Karpas-422 (cell line): ENCODE data around the gene RFX6. TPM values are rescaled to one million over a fixed set of nuclear protein-coding genes. Genes with fewer than 3 reads are reported as not detected.

ENCODE experiments used
- DNase-seq: peaks from one replicate; pipeline ENCODE4 v3.0.0-alpha.2; 2015
- H2AFZ ChIP-seq: fragments of 200-600 bp; sonication (generic); 2 replicates; pipeline ENCODE4 v1.6.1; 2014; ENCODE audit warnings: antibody characterized with exemption, low read length, mixed read lengths
- H3K27ac ChIP-seq: fragments of 200-600 bp; sonication (generic); 2 replicates; pipeline ENCODE4 v1.5.1; 2014; ENCODE audit warnings: mild to moderate bottlenecking, low read length, moderate library complexity
- H3K27me3 ChIP-seq: fragments of 200-600 bp; sonication (generic); 2 replicates; pipeline ENCODE4 v1.6.1; 2014; ENCODE audit warnings: low read length, mixed read lengths
- H3K36me3 ChIP-seq: fragments of 200-600 bp; sonication (generic); 2 replicates; pipeline ENCODE4 v1.6.1; 2014; ENCODE audit warnings: low read length, mixed read lengths; ENCODE audit not compliant: insufficient read depth
- H3K4me1 ChIP-seq: fragments of 200-600 bp; sonication (generic); 2 replicates; pipeline ENCODE4 v1.6.1; 2014; ENCODE audit warnings: mild to moderate bottlenecking, low read length, mixed read lengths
- H3K4me2 ChIP-seq: fragments of 200-600 bp; sonication (generic); 2 replicates; pipeline ENCODE4 v1.6.1; 2014; ENCODE audit warnings: low read length, low read depth, mild to moderate bottlenecking; ENCODE audit not compliant: poor library complexity, severe bottlenecking
- H3K4me3 ChIP-seq: fragments of 200-600 bp; sonication (generic); 2 replicates; pipeline ENCODE4 v1.5.1; 2014; ENCODE audit warnings: mild to moderate bottlenecking, antibody characterized with exemption, low read length, mixed read lengths
- H3K79me2 ChIP-seq: fragments of 200-600 bp; sonication (generic); 2 replicates; pipeline ENCODE4 v1.6.1; 2014; ENCODE audit warnings: mild to moderate bottlenecking, low read length, mixed read lengths
- H3K9ac ChIP-seq: fragments of 200-600 bp; sonication (generic); 2 replicates; pipeline ENCODE4 v1.6.0; 2014; ENCODE audit warnings: low read length
- H3K9me2 ChIP-seq: fragments of 200-600 bp; sonication (generic), shearing (Covaris generic); replicated peaks from 2 replicates; pipeline ENCODE4 v1.6.0; 2014; ENCODE audit warnings: mild to moderate bottlenecking, low read length, moderate library complexity; ENCODE audit not compliant: insufficient read depth
- H3K9me3 ChIP-seq: fragments of 300-700, 200-600 bp; sonication (generic); 2 replicates; pipeline ENCODE4 v1.6.1; 2014; ENCODE audit warnings: low read length, mixed read lengths
- H4K20me1 ChIP-seq: fragments of 200-600 bp; sonication (generic); 2 replicates; pipeline ENCODE4 v1.6.1; 2014; ENCODE audit warnings: mild to moderate bottlenecking, antibody characterized with exemption, low read length, low read depth; ENCODE audit not compliant: insufficient read depth
- total RNA-seq: library from RNA; depleted of rRNA; stranded (reverse); fragments of >200 nt; shearing (Covaris generic); gene quantifications from 2 replicates; pipeline ENCODE4 v1.2.3, GENCODE V29; 2014; ENCODE audit warnings: low replicate concordance

The RFX6 gene
- total RNA-seq, 1 experiment from 2014 or later: not detected

DNA sequence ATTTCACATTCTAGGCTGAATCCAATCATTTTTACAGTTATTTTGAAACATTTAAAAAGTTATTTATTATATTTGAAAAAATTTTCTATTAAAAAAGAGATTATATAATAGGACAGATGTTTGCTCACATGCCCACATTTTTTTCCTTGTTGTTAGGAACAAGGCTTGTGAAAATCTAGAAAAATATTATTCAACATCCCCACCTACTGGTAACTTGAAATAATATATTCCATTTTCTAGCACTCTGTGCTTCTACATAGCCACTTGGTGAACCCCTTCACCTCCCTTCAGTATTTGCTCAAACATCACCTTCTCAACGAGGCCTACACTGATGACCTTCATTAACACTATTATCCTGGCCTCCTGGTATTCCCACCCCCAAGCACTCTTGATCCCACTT, 29.8 kb upstream of the RFX6 start:
- Histone ChIP-seq H3K27ac (no peak overlapping the region), H3K4me1 (no peaks in the 10 kb centered on the region), H3K9me2 (no peaks in the 10 kb centered on the region), H3K4me3 (no peak overlapping the region), H4K20me1 (no peaks in the 10 kb centered on the region), H3K9me3 (no peaks in the 10 kb centered on the region), H2AFZ (no peak overlapping the region), H3K9ac (no peak overlapping the region), H3K4me2 (no peak overlapping the region), H3K27me3 (no peaks in the 10 kb centered on the region), H3K36me3 (no peaks in the 10 kb centered on the region), H3K79me2 (no peaks in the 10 kb centered on the region)
- peak; percentile 76 for DNase-seq

DNA sequence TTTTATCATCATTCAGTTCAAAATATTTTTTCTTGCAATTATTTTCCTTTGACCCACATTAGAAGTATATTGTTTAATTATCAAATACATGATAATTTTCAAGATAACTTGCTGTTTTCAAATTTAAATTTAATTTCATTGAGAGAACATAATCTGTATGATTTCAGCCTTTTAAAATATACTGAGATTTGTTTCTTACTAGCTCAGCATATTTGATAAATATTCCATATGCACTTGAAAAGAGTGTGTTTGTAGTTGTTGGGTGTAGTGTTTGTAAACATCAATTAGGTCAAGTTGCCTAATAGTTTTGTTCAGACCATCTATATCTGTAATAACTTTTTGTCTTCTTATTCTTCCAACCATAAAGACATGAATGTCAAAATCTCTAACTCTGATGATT, 19.0 kb upstream of the RFX6 start:
- H3K9me2 ChIP-seq: no peaks in the 10 kb centered on the region
- no peaks in the 10 kb centered on the region for H3K4me1 ChIP-seq
- no peaks in the 10 kb centered on the region for H3K36me3 ChIP-seq
- no peak overlapping the region for H2AFZ ChIP-seq
- no peaks in the 10 kb centered on the region for H3K9me3 ChIP-seq
- H4K20me1 ChIP-seq: no peaks in the 10 kb centered on the region
- no peak overlapping the region for H3K27ac ChIP-seq
- DNase-seq: no peak
- H3K79me2 ChIP-seq: no peaks in the 10 kb centered on the region
- no peak overlapping the region for H3K4me2 ChIP-seq
- no peak overlapping the region for H3K4me3 ChIP-seq
- no peak overlapping the region for H3K9ac ChIP-seq
- H3K27me3 ChIP-seq: no peaks in the 10 kb centered on the region

GRCh38 chr6:116859264-116859663, 17.8 kb upstream of the RFX6 start:
- Histone ChIP-seq H3K27ac (no peak overlapping the region), H2AFZ (no peak overlapping the region), H4K20me1 (no peaks in the 10 kb centered on the region), H3K9me2 (no peaks in the 10 kb centered on the region), H3K4me2 (no peak overlapping the region), H3K4me3 (no peak overlapping the region), H3K9me3 (no peaks in the 10 kb centered on the region), H3K36me3 (no peaks in the 10 kb centered on the region), H3K4me1 (no peaks in the 10 kb centered on the region), H3K9ac (no peak overlapping the region), H3K79me2 (no peaks in the 10 kb centered on the region), H3K27me3 (no peaks in the 10 kb centered on the region)
- DNase-seq: no peak

GRCh38 chr6:116866281-116866871, 10.7 kb upstream of the RFX6 start:
- Histone ChIP-seq H3K79me2 (no peaks in the 10 kb centered on the region), H3K4me1 (no peaks in the 10 kb centered on the region), H3K27ac (no peak overlapping the region), H3K27me3 (no peaks in the 10 kb centered on the region), H3K36me3 (no peaks in the 10 kb centered on the region), H2AFZ (no peak overlapping the region), H3K9me2 (no peaks in the 10 kb centered on the region), H3K4me2 (no peak overlapping the region), H3K9ac (no peak overlapping the region), H3K9me3 (no peaks in the 10 kb centered on the region), H3K4me3 (no peak overlapping the region), H4K20me1 (no peaks in the 10 kb centered on the region)
- DNase-seq: no peak

GRCh38 chr6:116872771-116873170, 4.3 kb upstream of the RFX6 start:
- peaks cover 5% of the 10 kb centered on the region; the same call in 1 of the 2 replicates for H3K9me3 ChIP-seq
- H3K4me2 ChIP-seq: no peak overlapping the region
- no peaks in the 10 kb centered on the region for H4K20me1 ChIP-seq
- no peak overlapping the region for H3K4me3 ChIP-seq
- H3K79me2 ChIP-seq: no peaks in the 10 kb centered on the region
- no peaks in the 10 kb centered on the region for H3K4me1 ChIP-seq
- no peak overlapping the region for H3K27ac ChIP-seq
- no peak overlapping the region for H2AFZ ChIP-seq
- no peaks in the 10 kb centered on the region for H3K36me3 ChIP-seq
- DNase-seq: no peak
- H3K27me3 ChIP-seq: no peaks in the 10 kb centered on the region
- H3K9me2 ChIP-seq: no peaks in the 10 kb centered on the region
- no peak overlapping the region for H3K9ac ChIP-seq

DNA sequence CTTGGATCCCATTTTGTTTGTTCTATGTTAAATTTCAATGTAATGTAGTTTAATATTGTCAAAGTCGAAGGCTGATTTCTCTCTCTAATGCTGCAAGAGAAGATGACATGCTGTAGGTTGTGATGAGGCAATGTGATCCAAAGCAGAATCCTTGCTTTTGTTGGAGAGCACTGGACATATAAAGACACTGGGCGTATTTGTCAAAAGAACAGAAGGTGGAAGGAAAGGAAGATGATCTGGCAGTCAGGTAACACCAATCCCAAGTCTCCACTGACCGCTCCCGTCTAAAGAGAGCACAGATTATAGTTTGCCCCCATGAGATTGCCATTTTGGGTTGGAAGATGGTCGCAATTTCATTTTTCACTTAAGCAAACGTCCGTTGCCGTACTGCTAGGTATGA, 935 bp upstream of the RFX6 start:
- no peak for DNase-seq
- H3K4me1 ChIP-seq: no peaks in the 10 kb centered on the region
- no peak overlapping the region for H3K9ac ChIP-seq
- no peaks in the 10 kb centered on the region for H3K36me3 ChIP-seq
- H3K9me2 ChIP-seq: no peaks in the 10 kb centered on the region
- no peak overlapping the region for H3K4me2 ChIP-seq
- H3K4me3 ChIP-seq: no peak overlapping the region
- no peaks in the 10 kb centered on the region for H3K79me2 ChIP-seq
- peaks cover 5% of the 10 kb centered on the region; the same call in 1 of the 2 replicates for H3K9me3 ChIP-seq
- H3K27ac ChIP-seq: no peak overlapping the region
- H2AFZ ChIP-seq: no peak overlapping the region
- no peaks in the 10 kb centered on the region for H3K27me3 ChIP-seq
- H4K20me1 ChIP-seq: no peaks in the 10 kb centered on the region

GRCh38 chr6:116877743-116878142, 701 bp downstream of the RFX6 start:
- no peaks in the 10 kb centered on the region for H3K4me1 ChIP-seq
- no peaks in the 10 kb centered on the region for H3K79me2 ChIP-seq
- no peak overlapping the region for H3K4me2 ChIP-seq
- H3K9me3 ChIP-seq: peaks cover 3% of the 10 kb centered on the region; the same call in 1 of the 2 replicates
- no peaks in the 10 kb centered on the region for H3K36me3 ChIP-seq
- H4K20me1 ChIP-seq: no peaks in the 10 kb centered on the region
- no peak overlapping the region for H3K27ac ChIP-seq
- no peaks in the 10 kb centered on the region for H3K9me2 ChIP-seq
- H3K9ac ChIP-seq: no peak overlapping the region
- no peak for DNase-seq
- H3K4me3 ChIP-seq: no peak overlapping the region
- H3K27me3 ChIP-seq: no peaks in the 10 kb centered on the region
- no peak overlapping the region for H2AFZ ChIP-seq

DNA sequence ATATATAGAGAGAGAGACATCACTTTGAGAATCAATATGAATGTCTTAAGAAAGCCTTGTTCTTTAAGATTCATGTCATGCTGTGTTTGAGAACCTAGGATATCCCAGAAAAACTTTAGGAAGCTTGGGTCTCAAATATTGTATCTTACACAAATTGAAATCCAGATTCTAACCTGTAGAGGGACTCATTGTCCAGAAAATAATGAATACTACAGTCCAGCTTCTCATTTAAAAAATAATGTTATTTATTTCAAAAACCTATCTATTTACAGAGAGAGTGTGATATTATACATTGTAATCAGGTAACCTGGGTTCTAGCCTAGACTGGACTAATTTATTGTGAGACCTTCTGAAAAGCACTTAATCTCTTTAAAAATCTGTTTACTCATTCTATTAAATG, 4.2 kb downstream of the RFX6 start:
- Histone ChIP-seq H3K79me2 (no peaks in the 10 kb centered on the region), H3K4me2 (no peak overlapping the region), H3K9ac (no peak overlapping the region), H3K27me3 (no peaks in the 10 kb centered on the region), H4K20me1 (no peaks in the 10 kb centered on the region), H3K4me1 (no peaks in the 10 kb centered on the region), H3K9me3 (no peaks in the 10 kb centered on the region), H3K27ac (no peak overlapping the region), H2AFZ (no peak overlapping the region), H3K9me2 (no peaks in the 10 kb centered on the region), H3K4me3 (no peak overlapping the region), H3K36me3 (no peaks in the 10 kb centered on the region)
- no peak for DNase-seq

- Histone ChIP-seq H3K27ac (no peak overlapping the region), H3K4me3 (no peak overlapping the region), H2AFZ (no peak overlapping the region), H3K79me2 (no peaks in the 10 kb centered on the region), H3K4me2 (no peak overlapping the region), H3K9ac (no peak overlapping the region), H3K4me1 (no peaks in the 10 kb centered on the region), H3K36me3 (no peaks in the 10 kb centered on the region), H3K9me2 (no peaks in the 10 kb centered on the region), H3K9me3 (no peaks in the 10 kb centered on the region), H3K27me3 (no peaks in the 10 kb centered on the region), H4K20me1 (no peaks in the 10 kb centered on the region)
- DNase-seq: no peak
Measured at GRCh38 chr6:116883005-116883404, 6.0 kb downstream of the RFX6 start.
